Peyer's patch (tissue), 4 donors: ENCODE data around the gene RCOR1. TPM values are rescaled to one million over a fixed set of nuclear protein-coding genes. Genes with fewer than 3 reads are reported as not detected.
A peak's percentile ranks its signal among the peaks of the same experiment; 100 is the strongest.

Source experiments
- DNase-seq, 3 donors: peaks; one replicate each; pipeline ENCODE4 v3.0.0-alpha.2; 2017 to 2019
- H3K27ac ChIP-seq, 4 donors: fragments of 200-600 bp; sonication (generic); one replicate each; pipeline ENCODE4 v1.5.1; 2016 to 2019
- H3K27me3 ChIP-seq, 2 donors: fragments of 200-600 bp; sonication (generic); one replicate each; pipeline ENCODE4 v1.5.1; 2019
- H3K36me3 ChIP-seq, 3 donors: fragments of 200-600 bp; sonication (generic); one replicate each; pipeline ENCODE4 v1.5.1; 2016 to 2019
- H3K4me1 ChIP-seq, 4 donors: fragments of 200-600 bp; sonication (generic); one replicate each; pipeline ENCODE4 v1.5.1; 2016 to 2019
- H3K4me3 ChIP-seq, 4 donors: fragments of 200-600 bp; sonication (generic); 1 replicate in 3 of 4; 2 replicates in 1 of 4; pipeline ENCODE4 v1.5.1; 2016 to 2019; ENCODE audit warnings: mild to moderate bottlenecking in 1 of 4
- H3K9me3 ChIP-seq, 4 donors: fragments of 200-600 bp; sonication (generic); one replicate each; pipeline ENCODE4 v1.5.1; 2016 to 2019; ENCODE audit warnings: mild to moderate bottlenecking in 1 of 4
- POLR2A ChIP-seq, 2 donors: fragments of 450-650 bp; IDR thresholded peaks; one replicate each; pipeline ENCODE4 v1.5.1; 2017; ENCODE audit warnings: antibody characterized with exemption in 2 of 2, mild to moderate bottlenecking in 2 of 2, moderate library complexity in 2 of 2
- total RNA-seq, 4 donors: library from RNA; depleted of rRNA; stranded (reverse); fragments of >200 nt; gene quantifications; one replicate each; pipeline ENCODE4 v1.1.0, GENCODE V29; 2016
- TF ChIP-seq, protein P1 (sequence below), 6 experiments: fragments of 450-650 bp in 4 of 6; fragments of 200-600 bp in 2 of 6; sonication (generic) in 1 of 6; IDR thresholded peaks; one replicate each; pipeline ENCODE4 v1.5.1; 2017 to 2019; ENCODE audit warnings: antibody characterized with exemption in 6 of 6, mild to moderate bottlenecking in 3 of 6, moderate library complexity in 1 of 6

The RCOR1 gene
- total RNA-seq, 4 donors from 2014 or later, result 16.5 to 26.3 (median 21.1) TPM

DNA sequence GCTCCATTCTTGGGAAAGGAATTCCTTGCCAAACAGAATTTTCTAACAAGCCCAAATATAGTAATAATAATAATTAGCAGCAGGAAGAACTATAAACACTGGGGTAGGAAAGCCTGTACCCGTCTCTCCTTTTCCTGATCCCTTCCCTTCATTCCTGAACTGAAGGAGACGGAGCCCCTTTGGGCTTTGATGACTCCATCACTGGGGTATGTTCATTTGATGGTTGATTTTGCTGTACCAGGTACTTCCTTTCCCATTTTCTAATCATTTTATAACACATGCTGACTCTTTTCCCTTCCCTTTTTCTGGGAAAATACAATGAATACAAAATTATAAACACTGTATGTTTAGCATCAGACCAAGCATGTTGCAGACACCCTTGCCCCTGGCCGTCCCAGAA is 3.6 kb upstream of the RCOR1 start:
- H3K27me3 ChIP-seq, result no peaks in the 10 kb centered on the region
- no peak overlapping the region for H3K4me3 ChIP-seq
- no peaks in the 10 kb centered on the region for H3K36me3 ChIP-seq
- peaks cover 0 to 13% (median 3%) of the 10 kb centered on the region in 4 donors for H3K4me1 ChIP-seq
- H3K27ac ChIP-seq, result no peak overlapping the region
- H3K9me3 ChIP-seq, result no peaks in the 10 kb centered on the region
- DNase-seq, result no peak
- no peak for TF ChIP-seq POLR2A (IDR thresholded peaks at IDR 0.05)
- TF ChIP-seq, protein P1, sequence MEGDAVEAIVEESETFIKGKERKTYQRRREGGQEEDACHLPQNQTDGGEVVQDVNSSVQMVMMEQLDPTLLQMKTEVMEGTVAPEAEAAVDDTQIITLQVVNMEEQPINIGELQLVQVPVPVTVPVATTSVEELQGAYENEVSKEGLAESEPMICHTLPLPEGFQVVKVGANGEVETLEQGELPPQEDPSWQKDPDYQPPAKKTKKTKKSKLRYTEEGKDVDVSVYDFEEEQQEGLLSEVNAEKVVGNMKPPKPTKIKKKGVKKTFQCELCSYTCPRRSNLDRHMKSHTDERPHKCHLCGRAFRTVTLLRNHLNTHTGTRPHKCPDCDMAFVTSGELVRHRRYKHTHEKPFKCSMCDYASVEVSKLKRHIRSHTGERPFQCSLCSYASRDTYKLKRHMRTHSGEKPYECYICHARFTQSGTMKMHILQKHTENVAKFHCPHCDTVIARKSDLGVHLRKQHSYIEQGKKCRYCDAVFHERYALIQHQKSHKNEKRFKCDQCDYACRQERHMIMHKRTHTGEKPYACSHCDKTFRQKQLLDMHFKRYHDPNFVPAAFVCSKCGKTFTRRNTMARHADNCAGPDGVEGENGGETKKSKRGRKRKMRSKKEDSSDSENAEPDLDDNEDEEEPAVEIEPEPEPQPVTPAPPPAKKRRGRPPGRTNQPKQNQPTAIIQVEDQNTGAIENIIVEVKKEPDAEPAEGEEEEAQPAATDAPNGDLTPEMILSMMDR (IDR thresholded peaks at IDR 0.05), result no peak

DNA sequence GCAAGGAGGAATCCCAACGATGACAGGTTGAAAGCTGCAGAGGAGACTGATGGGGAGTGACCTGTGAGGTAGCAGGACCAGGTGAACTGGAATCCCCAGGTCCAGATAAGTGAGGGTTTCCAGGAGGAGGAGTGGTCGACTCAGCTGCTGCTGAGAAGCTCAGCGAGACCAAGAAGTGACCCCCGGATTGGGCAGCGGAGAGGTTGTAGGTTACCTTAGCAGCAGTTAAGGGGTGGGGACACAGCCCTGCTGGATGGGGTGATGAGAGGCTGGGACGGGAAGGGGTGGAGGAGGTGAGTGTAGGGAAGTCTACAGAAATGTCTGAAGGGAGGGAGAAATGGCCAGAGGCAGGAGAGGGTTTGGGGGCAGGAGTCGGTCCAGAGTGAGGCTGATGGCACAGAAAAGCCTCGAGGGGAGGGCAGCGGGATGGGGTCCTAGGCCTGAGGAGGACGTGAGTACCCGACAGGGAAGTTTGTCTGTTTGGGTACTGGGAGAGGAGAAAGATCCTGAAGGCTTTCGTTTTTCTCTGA is 2.6 kb upstream of the RCOR1 start:
- Histone ChIP-seq H3K27me3 (no peaks in the 10 kb centered on the region), H3K36me3 (no peaks in the 10 kb centered on the region), H3K4me1 (peaks cover 0 to 22% (median 3%) of the 10 kb centered on the region in 4 donors), H3K4me3 (no peak overlapping the region), H3K27ac (no peak overlapping the region), H3K9me3 (no peaks in the 10 kb centered on the region)
- DNase-seq, result no peak
- TF ChIP-seq, protein P1 (IDR thresholded peaks at IDR 0.05), result no peak
- no peak for TF ChIP-seq POLR2A (IDR thresholded peaks at IDR 0.05)

DNA sequence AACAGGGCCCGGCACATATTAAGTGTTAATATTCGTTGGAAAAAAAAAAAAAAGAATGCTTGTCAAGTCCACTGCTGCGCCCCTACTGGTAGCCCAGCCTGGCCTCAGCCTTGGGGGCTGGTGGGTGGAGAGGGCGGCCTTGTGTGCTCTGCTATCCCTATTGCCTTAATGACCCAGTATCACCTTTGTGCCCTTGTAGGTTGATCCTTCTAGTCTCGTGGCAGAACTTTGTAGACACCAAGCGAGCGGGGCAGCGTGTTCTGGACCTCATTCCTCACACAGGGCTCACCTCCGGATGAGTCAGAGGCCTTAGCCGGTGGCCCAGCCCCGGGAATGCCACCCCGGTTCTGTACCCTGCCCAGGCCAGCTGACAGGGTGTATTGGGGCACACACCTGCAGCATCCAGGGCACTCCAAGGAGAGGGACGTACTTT is 1.8 kb upstream of the RCOR1 start:
- TF ChIP-seq POLR2A (IDR thresholded peaks at IDR 0.05), result peak; percentile 36 to 48
- TF ChIP-seq, protein P1 (IDR thresholded peaks at IDR 0.05), result peak in 3 of 6 experiments; percentile 25 to 36 (median 26)
- no peaks in the 10 kb centered on the region for H3K36me3 ChIP-seq
- no peaks in the 10 kb centered on the region for H3K27me3 ChIP-seq
- DNase-seq, result peak in 2 of 3 donors; percentile 79 to 80
- peaks cover 0 to 27% (median 3%) of the 10 kb centered on the region in 4 donors for H3K4me1 ChIP-seq
- peak overlapping the region; percentile 97 to 100 (median 99) for H3K27ac ChIP-seq
- H3K4me3 ChIP-seq, result peak overlapping the region in 2 of 4 donors; percentile 92 to 95
- no peaks in the 10 kb centered on the region for H3K9me3 ChIP-seq

DNA sequence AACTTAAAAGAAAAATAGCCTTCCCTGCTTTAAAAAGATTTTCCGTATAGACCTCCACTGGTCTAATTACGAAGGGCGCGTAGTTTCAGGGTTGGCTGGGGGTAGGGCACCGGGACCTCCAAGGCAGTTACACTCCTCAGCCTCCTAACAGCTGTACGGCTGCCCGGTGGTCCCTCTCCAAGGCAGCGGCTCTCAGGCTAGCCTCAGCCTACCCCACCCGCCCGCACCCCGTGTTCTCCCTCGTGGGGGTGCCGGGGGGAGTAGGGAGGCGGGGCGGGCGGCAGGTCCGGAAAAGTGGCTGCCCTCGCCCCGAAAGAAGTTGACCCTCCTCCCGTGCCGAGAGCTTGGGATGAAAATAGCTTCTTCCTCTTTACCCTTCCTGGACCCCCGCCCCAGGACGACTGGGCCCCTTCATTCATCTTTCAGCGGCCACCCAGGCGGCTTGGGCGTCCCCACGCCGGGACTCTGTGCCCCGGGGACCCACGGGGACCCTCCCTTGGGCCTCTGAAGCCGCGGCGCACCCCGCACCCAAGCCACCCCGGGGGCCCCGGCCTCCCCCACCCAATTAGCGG is 991 bp upstream of the RCOR1 start:
- H3K27me3 ChIP-seq, result no peaks in the 10 kb centered on the region
- peak overlapping the region; percentile 92 to 98 (median 95) for H3K4me3 ChIP-seq
- TF ChIP-seq POLR2A (IDR thresholded peaks at IDR 0.05), result no peak
- TF ChIP-seq, protein P1 (IDR thresholded peaks at IDR 0.05), result no peak
- H3K4me1 ChIP-seq, result peaks cover 0 to 27% (median 3%) of the 10 kb centered on the region in 4 donors
- DNase-seq, result peak; percentile 55 to 70 (median 67)
- H3K27ac ChIP-seq, result peak overlapping the region; percentile 97 to 100 (median 99)
- H3K36me3 ChIP-seq, result no peaks in the 10 kb centered on the region
- H3K9me3 ChIP-seq, result no peaks in the 10 kb centered on the region

DNA sequence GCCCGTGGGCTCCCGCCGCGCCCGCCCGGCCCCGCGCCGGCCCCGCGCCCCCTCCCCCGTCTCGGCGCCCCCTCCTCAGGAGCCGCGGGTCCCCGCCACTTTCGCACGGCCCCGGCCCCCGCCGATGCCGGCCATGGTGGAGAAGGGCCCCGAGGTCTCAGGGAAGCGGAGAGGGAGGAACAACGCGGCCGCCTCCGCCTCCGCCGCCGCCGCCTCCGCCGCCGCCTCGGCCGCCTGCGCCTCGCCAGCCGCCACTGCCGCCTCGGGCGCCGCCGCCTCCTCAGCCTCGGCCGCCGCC is 263 bp downstream of the RCOR1 start:
- Histone ChIP-seq H3K4me3 (peak overlapping the region; percentile 92 to 98 (median 95)), H3K27me3 (no peaks in the 10 kb centered on the region), H3K4me1 (peaks cover 0 to 27% (median 3%) of the 10 kb centered on the region in 4 donors), H3K9me3 (no peaks in the 10 kb centered on the region), H3K36me3 (no peaks in the 10 kb centered on the region), H3K27ac (peak overlapping the region; percentile 97 to 100 (median 99))
- DNase-seq, result no peak
- TF ChIP-seq, protein P1 (IDR thresholded peaks at IDR 0.05), result no peak
- TF ChIP-seq POLR2A (IDR thresholded peaks at IDR 0.05), result no peak
